Posterior vena cava (tissue), 2 donors: Measurements from ENCODE around the gene EPAS1. TPM values are rescaled to one million over a fixed set of nuclear protein-coding genes. Genes with fewer than 3 reads are reported as not detected.

Source experiments
- DNase-seq: peaks from one replicate; pipeline ENCODE4 v3.0.0-alpha.2; 2020; ENCODE audit warnings: low spot score
- intact Hi-C, 2 donors: fragments of 100-400 bp; cut with DNase I; formaldehyde crosslinking; loops; one replicate each; pipeline versions ENCODE4 v1.14.1 to v1.14.2; 2022 to 2023
- total RNA-seq, 2 donors: library from RNA; stranded (reverse); fragmentation: NEBNext Ultra II Directional; extraction: Animal tissue kit (Norgen Biotek cat#: 25700); gene quantifications; one replicate each; pipeline ENCODE4 v1.2.1, GENCODE V29; 2021
- donor health status: DM: yes; HTN: yes; CAD: no.
- donor health status: DM: yes; HTN: yes; CAD: no.

EPAS1 gene
- total RNA-seq, 2 donors from 2014 or later: 374 to 478 TPM

DNA sequence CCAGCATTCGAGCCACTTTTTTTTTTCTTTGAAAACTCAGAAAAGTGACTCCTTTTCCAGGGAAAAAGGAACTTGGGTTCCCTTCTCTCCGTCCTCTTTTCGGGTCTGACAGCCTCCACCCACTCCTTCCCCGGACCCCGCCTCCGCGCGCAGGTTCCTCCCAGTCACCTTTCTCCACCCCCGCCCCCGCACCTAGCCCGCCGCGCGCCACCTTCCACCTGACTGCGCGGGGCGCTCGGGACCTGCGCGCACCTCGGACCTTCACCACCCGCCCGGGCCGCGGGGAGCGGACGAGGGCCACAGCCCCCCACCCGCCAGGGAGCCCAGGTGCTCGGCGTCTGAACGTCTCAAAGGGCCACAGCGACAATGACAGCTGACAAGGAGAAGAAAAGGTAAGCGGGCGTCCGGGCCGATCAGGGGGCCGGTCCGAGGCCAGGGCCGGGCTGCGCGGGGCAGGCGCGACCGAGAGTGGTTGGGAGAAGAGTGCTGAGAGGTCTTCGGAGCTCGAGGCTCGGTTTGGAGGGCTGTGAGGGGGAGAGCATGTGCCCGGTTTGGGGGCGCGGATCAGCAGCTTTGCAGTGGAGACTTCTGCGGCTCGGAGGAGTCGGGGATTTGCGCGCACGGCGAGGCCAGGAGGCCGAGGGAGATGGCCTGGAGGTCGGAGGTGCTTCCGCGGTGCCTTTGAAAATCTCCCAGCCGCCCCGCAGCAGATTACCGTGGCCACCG lies 502 bp downstream of the EPAS1 start:
- DNase-seq: peak; percentile 88
- intact Hi-C loops: loop anchor here (5.0 to 10.0 kb wide), 3 partner anchors 70 to 293 kb away; no protein-coding TSS in a partner anchor

DNA sequence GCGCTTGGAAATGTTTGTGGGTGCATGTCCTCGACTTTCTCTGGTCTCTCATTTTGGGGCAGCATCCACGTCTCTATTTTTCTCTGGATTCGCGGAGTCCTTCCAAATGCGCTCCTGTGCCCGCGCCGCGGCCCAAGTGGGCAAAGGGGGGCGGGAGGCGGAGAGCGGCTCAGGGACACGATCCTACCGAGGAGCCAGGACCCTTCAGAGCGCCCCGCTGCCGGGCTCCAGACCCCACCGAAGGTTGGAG lies 990 bp downstream of the EPAS1 start:
- DNase-seq: no peak
- intact Hi-C loops: loop anchor here (5.0 to 10.0 kb wide), 3 partner anchors 69 to 293 kb away; no protein-coding TSS in a partner anchor

DNA sequence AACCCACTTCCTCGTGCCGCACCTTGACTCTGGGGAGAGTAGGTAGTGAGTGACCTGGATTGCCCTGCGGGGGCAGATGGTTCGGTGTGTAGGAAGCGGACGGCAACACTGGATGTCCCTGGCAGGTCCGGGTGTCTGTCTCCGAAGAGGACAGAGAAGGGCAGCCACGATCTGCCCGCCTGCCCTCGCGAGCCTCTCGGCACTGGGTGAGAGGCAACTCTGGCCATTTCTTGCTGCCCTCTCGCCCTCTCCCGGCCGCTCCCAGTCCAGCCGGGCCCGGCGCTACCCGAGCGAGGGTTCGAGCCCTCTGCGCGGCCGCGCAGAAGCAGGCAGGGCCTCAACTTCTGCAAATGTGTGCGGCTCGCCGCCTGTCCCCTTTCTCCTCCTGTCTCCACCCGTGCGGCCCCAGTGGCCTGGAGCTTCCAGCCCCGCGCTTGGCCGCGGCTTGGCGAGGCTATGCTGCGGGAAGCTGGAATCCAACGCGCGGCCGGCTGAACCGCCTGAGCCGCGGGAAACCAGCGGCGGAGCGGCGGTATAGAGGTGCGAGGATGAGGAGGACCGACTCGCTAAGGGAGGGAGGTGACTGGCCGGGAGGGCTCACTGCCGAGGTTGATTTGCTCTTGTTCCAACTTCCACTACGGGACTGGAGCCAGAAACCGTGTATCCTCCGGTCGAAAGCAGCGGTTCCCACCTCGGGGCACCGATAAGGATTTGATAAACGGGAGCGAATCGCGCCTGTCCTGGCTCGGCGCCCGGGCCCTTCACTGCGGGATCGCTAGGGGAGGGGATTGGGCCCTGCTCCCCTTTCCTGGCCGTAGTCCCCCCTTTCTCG lies 1.5 kb downstream of the EPAS1 start:
- DNase-seq: peak; percentile 90
- intact Hi-C loops: loop anchor here (5.0 to 10.0 kb wide), 3 partner anchors 69 to 294 kb away; no protein-coding TSS in a partner anchor

DNA sequence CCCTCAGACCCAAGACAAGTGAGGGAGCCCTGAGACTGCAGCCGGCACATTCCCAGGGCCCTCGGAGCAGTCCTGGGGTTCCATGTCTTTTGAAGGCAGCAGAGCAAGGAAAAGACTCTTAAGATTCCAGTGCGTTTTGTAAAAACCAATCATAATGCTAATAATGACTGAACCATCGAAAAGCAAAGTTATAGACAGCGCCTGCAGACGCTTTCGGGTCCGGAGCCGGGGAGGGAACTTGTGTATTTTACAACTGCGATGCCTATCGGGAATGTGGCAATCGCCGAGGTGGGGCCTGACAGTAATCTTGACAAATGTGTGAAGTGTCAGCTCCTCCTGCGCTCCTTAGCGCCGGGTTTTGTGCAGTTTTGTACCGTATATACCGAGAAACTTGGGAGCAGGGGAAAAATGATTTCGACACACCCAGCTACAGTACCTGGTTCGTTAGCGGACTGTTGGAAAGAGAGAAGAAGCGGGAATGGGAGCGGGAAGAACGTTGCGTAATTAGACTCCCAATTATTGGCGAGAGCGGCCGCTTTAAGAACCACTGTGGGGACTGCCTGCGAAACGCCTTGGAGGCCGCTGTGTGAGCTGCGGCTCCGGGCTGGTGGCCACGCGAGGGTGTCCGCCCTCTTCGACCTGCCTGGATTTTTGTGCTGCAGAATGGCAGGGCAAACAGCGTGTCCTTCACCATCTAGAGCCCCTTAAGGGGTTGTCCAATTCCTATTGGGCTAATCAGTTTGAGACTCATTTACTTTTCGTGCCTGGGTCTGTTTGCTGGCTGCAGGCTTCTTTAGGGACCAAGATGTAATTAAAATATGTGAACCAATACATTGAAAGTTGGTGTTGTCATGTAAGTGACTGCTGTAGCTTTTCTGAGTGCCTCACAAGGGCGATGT lies 2.4 kb downstream of the EPAS1 start:
- peak; percentile 91 for DNase-seq
- intact Hi-C loops: loop anchor here (5.0 to 10.0 kb wide), 5 partner anchors 38 to 295 kb away; no protein-coding TSS in a partner anchor

DNA sequence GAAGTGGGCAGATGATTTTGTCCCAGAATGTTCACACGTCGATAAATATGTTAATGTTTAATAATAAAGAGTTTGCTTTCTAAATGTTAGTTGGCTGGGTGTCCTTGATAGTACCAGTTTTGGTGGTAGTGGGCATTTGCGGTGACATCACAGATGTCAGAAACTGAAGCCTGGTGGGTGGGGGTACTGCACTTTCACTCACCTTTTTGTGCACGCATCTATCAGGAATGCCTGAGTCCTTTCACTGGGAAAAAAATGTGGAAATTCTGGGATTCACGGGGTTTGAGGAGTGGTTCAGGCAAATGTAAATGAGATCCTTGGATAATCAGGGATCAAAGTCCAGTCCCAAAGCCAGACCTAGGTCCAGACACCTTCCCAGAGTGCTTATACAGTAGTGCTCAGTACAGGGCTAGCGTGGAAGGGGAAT lies 3.2 kb downstream of the EPAS1 start:
- intact Hi-C loops: loop anchor here (5.0 kb wide), 2 partner anchors 37 to 57 kb away; no protein-coding TSS in a partner anchor

DNA sequence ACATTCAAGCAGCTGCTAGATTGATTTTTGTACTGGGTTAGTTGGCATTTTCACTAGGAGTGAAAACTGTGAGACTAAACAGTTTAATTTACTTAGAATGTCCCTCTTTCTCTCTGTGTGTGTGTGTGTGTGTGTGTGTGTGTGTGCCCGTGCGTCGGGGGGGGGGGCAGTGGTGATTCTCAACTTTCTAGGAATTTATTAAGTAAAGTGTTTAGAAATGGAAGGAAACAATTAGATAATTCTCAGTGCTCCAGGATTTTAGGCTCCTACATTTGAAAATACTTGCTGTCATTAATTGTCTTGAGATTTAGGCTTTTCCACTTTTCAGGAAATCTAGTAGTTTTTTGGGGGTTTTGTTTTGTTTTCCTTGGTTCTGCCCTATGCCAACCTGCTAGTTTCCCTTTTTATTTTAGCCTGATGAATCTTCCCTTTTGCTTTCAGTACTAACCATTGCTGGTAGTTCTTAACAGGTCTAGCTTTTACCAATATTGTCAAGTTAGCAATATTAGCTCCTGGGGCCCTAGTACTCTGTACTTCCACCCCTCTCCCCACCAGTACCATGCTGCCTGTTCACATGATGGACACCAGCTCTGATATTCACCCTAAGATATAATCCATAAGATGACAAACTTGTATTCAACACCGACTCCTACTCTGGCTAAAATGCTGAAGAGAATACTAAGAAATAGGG lies 4.9 kb downstream of the EPAS1 start:
- intact Hi-C loops: loop anchor here (5.0 kb wide), 2 partner anchors 35 to 55 kb away; no protein-coding TSS in a partner anchor
- DNase-seq: no peak

More for the DNA sequence above, 3.2 kb downstream of the EPAS1 start:
- no peak for DNase-seq

DNA sequence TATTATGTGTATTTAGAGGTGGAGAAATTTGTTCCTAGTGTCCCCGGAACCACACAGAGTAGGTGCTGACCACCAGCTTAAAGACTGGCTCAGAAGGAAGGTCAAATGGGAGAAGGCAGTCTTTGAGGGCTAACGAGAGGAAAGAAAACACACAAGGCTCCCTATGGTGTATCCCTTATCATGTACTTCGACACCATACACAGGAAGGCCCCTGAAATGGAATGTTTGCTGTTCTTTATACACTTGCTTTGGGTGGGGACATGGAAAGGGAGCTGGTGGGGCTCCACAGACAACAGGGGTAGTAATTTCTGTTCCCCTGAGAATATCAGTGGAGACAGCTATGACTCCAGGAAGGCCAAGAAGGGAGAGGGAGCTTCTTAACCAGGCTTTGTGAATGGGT lies 6.0 kb downstream of the EPAS1 start:
- intact Hi-C loops: loop anchor here (5.0 kb wide), 2 partner anchors 34 to 54 kb away; no protein-coding TSS in a partner anchor
- DNase-seq: no peak

DNA sequence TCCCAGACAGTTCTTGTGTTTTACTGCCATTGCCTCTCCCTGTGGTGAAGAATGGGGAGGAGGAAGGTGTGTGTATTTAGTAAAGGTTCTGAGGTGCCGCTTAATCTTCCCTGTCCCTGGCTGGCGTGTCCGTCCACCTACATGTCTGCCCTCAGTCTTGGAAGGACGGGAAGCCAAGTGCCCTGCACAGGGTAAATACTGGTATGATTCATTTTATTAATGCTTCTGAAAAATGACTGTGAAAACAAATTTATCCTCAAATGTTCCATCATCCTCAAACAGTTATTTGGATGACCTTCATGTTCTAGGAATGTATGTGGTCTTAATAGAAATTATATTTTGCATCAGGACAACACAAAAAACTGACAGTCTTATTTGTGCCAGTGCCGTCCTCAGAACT lies 6.6 kb downstream of the EPAS1 start:
- intact Hi-C loops: loop anchor here (5.0 kb wide), 2 partner anchors 33 to 53 kb away; no protein-coding TSS in a partner anchor
- DNase-seq: no peak

DNA sequence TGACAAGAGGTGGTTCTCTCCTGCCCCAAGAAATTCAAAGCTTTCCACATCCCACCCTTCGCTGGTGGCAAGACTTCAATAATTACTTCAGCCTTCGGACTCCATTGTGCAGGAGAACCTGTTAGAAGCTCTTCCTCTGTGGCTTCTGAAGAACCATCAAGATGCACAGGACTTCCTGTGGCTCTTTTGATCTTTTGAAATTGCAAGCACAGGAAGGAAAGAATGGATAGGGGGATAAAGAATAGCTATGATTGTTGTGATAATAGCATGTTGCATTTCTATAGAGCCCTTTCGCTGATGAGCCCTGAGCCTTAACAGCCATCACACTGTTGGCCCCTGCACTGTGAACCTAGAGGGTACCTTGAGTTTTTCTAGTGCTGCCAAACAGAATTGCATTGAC lies 7.4 kb downstream of the EPAS1 start:
- intact Hi-C loops: loop anchor here (5.0 kb wide), 2 partner anchors 33 to 53 kb away; no protein-coding TSS in a partner anchor
- DNase-seq: no peak

DNA sequence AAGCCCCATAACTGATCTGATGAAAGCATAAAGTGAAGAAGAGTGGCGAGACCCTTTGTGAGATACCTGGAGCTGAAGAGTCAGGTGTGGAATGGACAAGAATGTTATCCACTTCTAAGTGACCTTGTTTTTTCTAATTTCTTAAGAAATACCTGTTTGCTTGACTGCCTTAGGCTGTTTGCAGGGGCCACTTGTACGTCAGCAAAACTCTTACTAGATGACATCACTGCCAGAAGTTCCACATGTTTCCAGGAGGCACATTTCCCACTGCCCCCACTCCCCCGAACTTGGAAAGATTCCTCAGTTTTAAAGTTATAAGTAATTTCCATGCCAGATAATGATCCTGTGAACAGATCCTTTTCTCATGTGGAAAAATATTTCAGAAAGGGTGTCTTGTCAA lies 8.0 kb downstream of the EPAS1 start:
- intact Hi-C loops: no loop called here

DNA sequence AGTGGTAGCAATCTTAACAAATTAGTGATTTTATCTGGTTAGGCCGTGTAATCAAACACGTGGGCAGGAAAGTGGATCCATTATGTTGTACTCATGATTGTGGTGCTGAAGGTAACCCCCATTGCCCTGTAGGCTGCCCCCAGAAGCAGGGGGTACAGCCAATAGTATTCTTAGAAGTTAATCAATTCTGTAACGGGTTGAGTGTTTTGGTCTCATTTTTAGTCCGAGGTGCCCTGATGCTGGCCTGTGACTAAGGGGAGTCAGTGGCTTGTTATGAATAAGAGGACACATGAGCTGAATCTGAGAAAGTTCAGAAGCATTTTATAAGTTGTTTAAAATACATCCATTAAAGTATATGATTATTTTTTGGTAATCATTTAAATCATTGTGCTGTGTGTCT lies 8.6 kb downstream of the EPAS1 start:
- intact Hi-C loops: no loop called here
- DNase-seq: no peak

More for the DNA sequence above, 8.0 kb downstream of the EPAS1 start:
- no peak for DNase-seq

DNA sequence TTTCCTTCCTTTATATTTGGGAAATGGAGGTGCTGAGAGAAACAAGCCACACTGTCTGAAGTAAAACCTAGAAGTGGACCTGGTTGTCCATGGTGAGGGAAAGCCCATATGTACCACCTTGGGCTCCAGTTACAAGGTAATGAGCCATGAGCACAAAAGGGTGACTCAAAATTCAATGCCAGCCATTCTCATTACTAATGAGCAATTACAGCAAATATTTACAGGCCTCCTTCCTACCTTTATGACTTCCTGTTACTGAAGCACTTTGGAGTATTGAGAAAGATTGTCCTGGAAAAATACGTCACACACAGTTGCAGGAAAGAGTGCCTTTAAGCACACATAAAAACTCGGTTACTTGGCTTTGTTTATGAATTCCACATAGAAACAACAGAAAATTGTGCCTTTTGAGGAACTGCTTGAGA lies 9.1 kb downstream of the EPAS1 start:
- DNase-seq: no peak
- intact Hi-C loops: no loop called here

DNA sequence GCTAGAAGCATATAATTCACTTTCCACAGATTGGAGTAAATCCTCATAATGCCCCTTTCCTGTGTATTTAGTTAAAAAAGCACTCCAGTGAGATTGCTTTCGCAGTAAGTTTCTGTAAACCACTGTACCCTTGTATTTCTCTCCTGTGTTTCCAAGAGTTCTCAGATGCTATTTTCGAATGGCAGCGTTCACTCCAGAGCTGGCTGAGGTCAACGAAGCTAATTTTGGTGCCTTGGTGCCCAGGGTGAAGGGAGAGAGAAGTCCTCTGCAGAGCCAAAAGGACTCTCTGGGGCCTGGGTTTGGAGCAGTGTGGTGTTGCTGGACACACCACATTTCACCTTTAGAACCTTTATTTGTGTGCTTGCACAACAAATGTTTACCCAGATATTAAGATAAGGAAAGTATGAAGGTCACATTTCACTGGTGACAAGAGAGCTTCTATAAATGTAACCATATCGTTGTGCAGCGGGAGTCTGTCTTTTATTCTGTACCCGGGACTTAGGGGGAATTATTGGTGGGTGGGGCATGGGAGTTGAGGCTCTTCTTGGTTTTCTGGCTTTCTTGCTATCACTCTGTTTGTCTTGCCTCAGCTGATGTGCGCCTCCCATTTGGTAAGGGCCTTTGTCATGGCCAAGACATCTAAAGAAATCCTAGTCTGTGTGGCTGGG lies 9.9 kb downstream of the EPAS1 start:
- no peak for DNase-seq
- intact Hi-C loops: no loop called here

DNA sequence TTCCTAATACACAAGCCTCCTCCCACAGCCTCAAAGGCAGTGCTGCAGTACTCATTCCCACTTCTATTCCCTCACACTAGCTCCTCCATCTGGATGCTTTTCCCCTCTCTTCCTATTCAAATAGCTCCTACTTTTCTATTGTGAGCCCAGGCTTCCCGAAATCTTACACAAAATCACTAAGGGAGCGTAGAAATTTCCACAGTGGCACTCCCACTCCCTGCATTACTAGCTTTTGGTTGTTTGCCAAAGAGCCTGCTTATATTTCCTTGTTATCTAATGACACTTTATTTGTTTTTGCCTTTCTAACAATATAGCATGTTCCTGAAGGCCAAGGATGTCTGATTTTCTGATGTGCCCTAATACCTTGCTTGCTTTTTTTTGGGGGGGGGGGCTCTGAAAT lies 10.9 kb downstream of the EPAS1 start:
- intact Hi-C loops: no loop called here
- DNase-seq: no peak

DNA sequence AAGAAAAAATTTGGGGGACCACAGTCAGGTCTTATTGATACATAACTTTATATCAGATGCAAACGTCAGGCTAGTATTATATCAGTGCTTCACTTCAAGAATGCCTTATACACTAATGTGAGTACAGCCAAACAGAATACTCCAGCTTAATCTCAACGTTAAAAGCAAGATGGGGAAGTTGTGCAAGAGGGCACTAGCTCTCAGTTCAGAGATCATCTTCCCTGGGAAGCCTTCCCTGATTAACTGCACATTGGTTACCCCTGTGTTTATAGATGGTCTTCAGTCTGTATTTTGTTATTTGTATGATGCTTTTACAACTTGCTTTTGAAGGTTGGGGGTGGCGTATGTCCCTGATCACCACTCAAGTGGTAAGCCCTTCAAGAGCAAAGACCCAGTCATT lies 11.4 kb downstream of the EPAS1 start:
- no peak for DNase-seq
- intact Hi-C loops: no loop called here

DNA sequence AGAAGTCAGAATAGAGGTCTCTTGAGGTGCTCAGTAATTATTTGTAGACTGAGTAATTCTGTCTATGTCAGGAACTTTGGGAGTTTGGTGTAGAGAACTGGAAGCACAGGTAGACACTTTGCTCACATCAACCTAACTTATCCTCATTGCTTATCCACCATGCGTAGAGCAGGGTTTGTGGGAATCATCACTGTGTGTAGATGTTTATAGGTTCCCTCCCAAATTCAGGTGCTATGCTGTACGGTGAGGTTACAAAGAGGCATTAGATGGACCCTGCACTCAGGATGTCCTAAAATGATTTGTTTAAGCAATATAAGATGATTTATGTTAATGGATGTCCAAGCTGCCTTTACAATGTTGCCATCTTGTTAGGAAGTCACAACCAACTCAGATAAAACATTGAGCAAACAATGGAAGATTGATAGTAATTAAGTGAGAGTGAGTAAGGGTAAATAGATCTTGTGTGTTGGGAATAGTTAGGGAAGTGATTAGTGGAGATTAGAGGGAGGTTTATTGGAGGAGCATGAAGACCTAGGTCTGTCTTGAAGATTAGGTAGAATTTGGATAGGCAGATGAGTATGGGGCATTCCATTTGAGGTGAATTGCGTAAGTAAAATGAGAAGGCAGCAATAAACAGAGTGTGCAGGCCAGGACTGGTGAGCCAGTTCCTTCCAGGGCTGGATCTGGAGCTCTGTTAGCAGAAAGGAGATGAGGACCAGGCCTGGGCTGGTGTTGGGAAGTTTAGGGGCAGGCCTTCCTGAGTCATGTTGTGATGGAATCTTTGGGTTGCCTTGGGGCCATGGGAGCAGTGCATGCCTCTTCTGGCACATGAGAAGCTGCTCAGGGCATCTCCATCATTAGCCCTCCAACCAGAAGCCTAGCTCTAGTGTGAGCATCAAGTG lies 12.1 kb downstream of the EPAS1 start:
- intact Hi-C loops: no loop called here
- no peak for DNase-seq

DNA sequence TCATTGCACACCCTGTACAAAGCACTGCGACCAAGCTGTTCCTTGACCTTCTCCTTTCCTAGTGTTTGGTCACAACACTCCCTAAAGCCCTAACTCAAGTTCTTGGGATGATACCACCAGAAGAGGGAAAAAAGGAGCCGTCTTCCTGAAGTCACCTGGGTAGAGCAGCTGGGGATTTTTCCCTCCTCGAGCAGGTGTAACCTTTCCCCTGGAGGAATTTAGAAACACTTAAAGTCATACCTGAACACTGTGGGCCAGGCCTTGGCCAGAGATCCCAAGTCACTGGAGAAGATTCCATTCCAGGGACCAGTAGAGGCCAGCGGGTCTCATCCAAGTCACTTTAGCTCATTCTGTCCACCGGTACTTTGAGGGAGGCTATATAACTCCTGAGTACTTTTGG lies 13.2 kb downstream of the EPAS1 start:
- intact Hi-C loops: no loop called here
- DNase-seq: no peak
